Measurements from ENCODE around the gene IWS1. TPM values are rescaled to one million over a fixed set of nuclear protein-coding genes. Genes with fewer than 3 reads are reported as not detected.

The IWS1 gene
- total and polyA plus RNA-seq, 4 donors: 20.3 to 64.5 (median 32.6) TPM

- H3K9me3 ChIP-seq (ENCODE audit: control insufficient read depth in 4 of 4, insufficient read depth in 3 of 4, low read length in 3 of 4): peaks cover 0 to 4% (median 0%) of the 10 kb centered on the region in 4 donors
- DNase-seq (no peak), ATAC-seq (ENCODE audit: insufficient read depth, low FRiP score) (no peak)
- no peak for TF ChIP-seq CTCF (IDR thresholded peaks at IDR 0.05; ENCODE audit: control extremely low read depth, extremely low read depth)
- H3K4me3 ChIP-seq: no peak overlapping the region
- peaks cover 0 to 3% (median 0%) of the 10 kb centered on the region in 5 donors for H3K4me1 ChIP-seq (ENCODE audit: control insufficient read depth in 5 of 5, insufficient read depth in 5 of 5, low read length in 5 of 5)
- WGBS, 2 donors: 93% methylated on average over 12 of the region's 12 CpGs
- no peaks in the 10 kb centered on the region for H3K27me3 ChIP-seq (ENCODE audit: control insufficient read depth in 3 of 3, insufficient read depth in 3 of 3, low read length in 2 of 3)
- H3K9ac ChIP-seq (ENCODE audit: insufficient read depth in 1 of 2, low read length in 2 of 2): no peak overlapping the region
- no peaks in the 10 kb centered on the region for H3K36me3 ChIP-seq (ENCODE audit: control insufficient read depth in 4 of 4, insufficient read depth in 4 of 4, low read length in 4 of 4)
- no peak overlapping the region for H3K27ac ChIP-seq (ENCODE audit: low read depth in 1 of 2, low read length in 1 of 2)
These were observed 39.2 kb upstream of the IWS1 start for GRCh38 chr2:127565261-127566138.

GRCh38 chr2:127564429-127565260 is 38.4 kb upstream of the IWS1 start:
- DNase-seq: no peak
- no peak overlapping the region for H3K27ac ChIP-seq (ENCODE audit: low read depth in 1 of 2, low read length in 1 of 2)
- no peak for TF ChIP-seq CTCF (IDR thresholded peaks at IDR 0.05; ENCODE audit: control extremely low read depth, extremely low read depth)

GRCh38 chr2:127563458-127564428 is 37.5 kb upstream of the IWS1 start:
- no peaks in the 10 kb centered on the region for H3K27me3 ChIP-seq (ENCODE audit: control insufficient read depth in 3 of 3, insufficient read depth in 3 of 3, low read length in 2 of 3)
- DNase-seq: no peak
- H3K36me3 ChIP-seq (ENCODE audit: control insufficient read depth in 4 of 4, insufficient read depth in 4 of 4, low read length in 4 of 4): no peaks in the 10 kb centered on the region
- TF ChIP-seq CTCF (IDR thresholded peaks at IDR 0.05; ENCODE audit: control extremely low read depth, extremely low read depth): no peak
- ATAC-seq (ENCODE audit: insufficient read depth, low FRiP score): no peak
- WGBS, 2 donors: 70 to 72% methylated on average over 14 of the region's 14 CpGs
- H3K27ac ChIP-seq (ENCODE audit: low read depth in 1 of 2, low read length in 1 of 2): no peak overlapping the region
- peaks cover 0 to 7% (median 0%) of the 10 kb centered on the region in 4 donors for H3K9me3 ChIP-seq (ENCODE audit: control insufficient read depth in 4 of 4, insufficient read depth in 3 of 4, low read length in 3 of 4)
- H3K9ac ChIP-seq (ENCODE audit: insufficient read depth in 1 of 2, low read length in 2 of 2): no peak overlapping the region
- H3K4me3 ChIP-seq: no peak overlapping the region
- H3K4me1 ChIP-seq (ENCODE audit: control insufficient read depth in 5 of 5, insufficient read depth in 5 of 5, low read length in 5 of 5): no peaks in the 10 kb centered on the region

More at GRCh38 chr2:127564429-127565260, 38.4 kb upstream of the IWS1 start:
- H3K9me3 ChIP-seq (ENCODE audit: control insufficient read depth in 4 of 4, insufficient read depth in 3 of 4, low read length in 3 of 4): peaks cover 0 to 4% (median 0%) of the 10 kb centered on the region in 4 donors
- no peaks in the 10 kb centered on the region for H3K27me3 ChIP-seq (ENCODE audit: control insufficient read depth in 3 of 3, insufficient read depth in 3 of 3, low read length in 2 of 3)
- WGBS, 2 donors: 87 to 90% methylated on average over 11 of the region's 11 CpGs
- ATAC-seq (ENCODE audit: insufficient read depth, low FRiP score): no peak
- no peaks in the 10 kb centered on the region for H3K36me3 ChIP-seq (ENCODE audit: control insufficient read depth in 4 of 4, insufficient read depth in 4 of 4, low read length in 4 of 4)
- H3K4me3 ChIP-seq: no peak overlapping the region
- no peaks in the 10 kb centered on the region for H3K4me1 ChIP-seq (ENCODE audit: control insufficient read depth in 5 of 5, insufficient read depth in 5 of 5, low read length in 5 of 5)
- no peak overlapping the region for H3K9ac ChIP-seq (ENCODE audit: insufficient read depth in 1 of 2, low read length in 2 of 2)

Measured in lung (tissue), 12 donors.